22Rv1 (cell line): ENCODE measurements around the gene DHRS3.
A peak's percentile ranks its signal among the peaks of the same experiment; 100 is the strongest.

ENCODE experiments used
- H3K27ac ChIP-seq: fragments of 450-650 bp; 2 replicates; pipeline ENCODE4 v1.5.1; 2017
- CTCF ChIP-seq: fragments of 450-650 bp; IDR thresholded peaks from 2 replicates; pipeline ENCODE4 v1.5.1; 2017; ENCODE audit warnings: mild to moderate bottlenecking
- ZFX ChIP-seq: fragments of 450-650 bp; IDR thresholded peaks from 2 replicates; pipeline ENCODE4 v1.6.1; 2017; ENCODE audit warnings: antibody characterized with exemption, borderline replicate concordance

DHRS3 gene

GRCh38 chr1:12615865-12616708 is 1.9 kb downstream of the DHRS3 start:
- peak overlapping the region; percentile 81 for H3K27ac ChIP-seq

DNA sequence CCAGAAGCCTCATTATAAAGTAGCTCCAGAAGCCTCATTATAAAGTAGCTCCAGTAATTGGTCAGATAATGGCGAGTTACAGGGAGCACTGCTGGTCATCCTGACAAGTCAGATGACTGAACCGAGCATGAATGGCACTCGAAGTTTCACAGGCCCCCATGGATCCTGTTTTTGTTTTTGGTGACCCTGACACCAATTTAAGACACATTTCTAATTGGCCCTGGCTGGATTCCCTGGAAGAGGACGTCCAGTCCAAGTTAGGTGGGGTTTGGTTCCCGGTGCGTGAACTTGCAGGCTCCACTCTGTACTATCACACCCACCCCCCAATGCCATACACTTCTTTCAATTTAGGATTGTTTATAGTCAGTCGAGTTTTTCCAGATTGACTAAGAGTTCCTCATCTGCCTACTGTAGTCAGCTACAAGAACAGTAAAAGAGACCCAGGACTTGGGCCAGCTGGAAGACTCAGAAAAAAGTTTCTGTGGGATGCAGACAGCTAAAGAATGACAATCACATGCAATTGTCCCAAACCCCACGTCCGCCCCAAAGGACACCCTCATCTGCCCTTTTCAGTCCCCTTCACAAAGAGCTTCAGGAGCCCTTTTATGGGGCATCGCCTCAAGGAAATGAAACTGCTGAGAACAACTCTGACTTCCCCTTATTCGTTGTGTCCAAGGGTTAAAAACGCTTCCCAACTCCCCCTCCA is 2.7 kb downstream of the DHRS3 start:
- TF ChIP-seq ZFX (no peak), CTCF (no peak)
- H3K27ac ChIP-seq, result peak overlapping the region; percentile 81

More at GRCh38 chr1:12615865-12616708, 1.9 kb downstream of the DHRS3 start:
- TF ChIP-seq ZFX (no peak), CTCF (no peak)

GRCh38 chr1:12614402-12615158 is 3.4 kb downstream of the DHRS3 start:
- no peak for TF ChIP-seq ZFX
- TF ChIP-seq CTCF, result no peak
- 0 out of 2 replicates have a peak overlapping the region, but pooled peaks have one; percentile 81 for H3K27ac ChIP-seq

DNA sequence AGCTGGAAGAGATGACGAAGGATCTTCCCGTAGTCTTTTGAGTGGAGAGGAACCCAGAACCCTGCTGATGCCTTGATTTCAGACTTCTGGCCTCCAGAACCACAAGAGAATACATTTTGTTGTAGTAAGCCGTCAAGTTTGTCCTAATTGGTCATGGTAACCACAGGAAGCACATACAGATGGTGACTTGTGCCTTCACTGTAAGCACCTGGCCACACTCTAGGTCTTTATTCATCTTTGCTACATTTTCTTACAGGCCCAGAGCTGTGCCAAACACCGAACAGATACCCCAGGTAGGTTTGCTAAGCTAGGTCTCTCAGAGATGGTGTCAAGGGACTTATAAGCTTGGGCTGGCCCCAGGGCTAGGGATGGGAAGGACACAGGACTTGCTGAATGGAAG is 4.8 kb downstream of the DHRS3 start:
- H3K27ac ChIP-seq, result no peak overlapping the region
- no peak for TF ChIP-seq ZFX
- no peak for TF ChIP-seq CTCF

DNA sequence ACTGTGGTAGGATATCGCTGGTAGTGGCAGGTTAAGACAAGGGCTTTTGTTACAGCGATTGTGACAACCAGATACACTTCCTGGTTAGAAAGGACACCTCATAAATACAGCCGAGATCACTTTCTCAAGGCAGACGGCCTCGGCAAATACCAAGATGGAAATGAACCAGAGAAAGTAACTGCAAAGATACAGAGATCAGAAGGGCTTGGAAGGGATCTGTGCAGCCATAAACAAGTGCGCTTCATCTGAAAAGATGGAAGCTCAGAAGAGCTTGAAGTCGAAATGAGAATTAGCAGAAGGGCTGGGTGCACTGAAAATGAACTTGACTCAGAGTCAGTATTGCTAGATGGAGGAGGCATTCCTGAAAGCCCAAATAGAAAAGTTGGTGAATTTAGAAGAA is 7.1 kb downstream of the DHRS3 start:
- H3K27ac ChIP-seq, result no peak overlapping the region
- TF ChIP-seq ZFX (no peak), CTCF (no peak)

- TF ChIP-seq CTCF (no peak), ZFX (no peak)
- H3K27ac ChIP-seq, result no peak overlapping the region
These were observed 7.6 kb downstream of the DHRS3 start for GRCh38 chr1:12610305-12610935.
